T follicular helper cell (primary cell): ENCODE results near the gene SP9.
"Not testable (repeated sequence)": the region's sequence is repeated elsewhere in the genome, so short reads cannot be mapped to it uniquely, and the experiment has no call there.

Source experiments
- DNase-seq: peaks from one replicate; pipeline ENCODE4 v3.0.0-alpha.2; 2020; ENCODE audit warnings: low read depth

The SP9 gene

GRCh38 chr2:174344716-174345461, 10.1 kb downstream of the SP9 start:
- DNase-seq: no peak

GRCh38 chr2:174350018-174350417, 15.3 kb downstream of the SP9 start:
- DNase-seq: no peak

DNA sequence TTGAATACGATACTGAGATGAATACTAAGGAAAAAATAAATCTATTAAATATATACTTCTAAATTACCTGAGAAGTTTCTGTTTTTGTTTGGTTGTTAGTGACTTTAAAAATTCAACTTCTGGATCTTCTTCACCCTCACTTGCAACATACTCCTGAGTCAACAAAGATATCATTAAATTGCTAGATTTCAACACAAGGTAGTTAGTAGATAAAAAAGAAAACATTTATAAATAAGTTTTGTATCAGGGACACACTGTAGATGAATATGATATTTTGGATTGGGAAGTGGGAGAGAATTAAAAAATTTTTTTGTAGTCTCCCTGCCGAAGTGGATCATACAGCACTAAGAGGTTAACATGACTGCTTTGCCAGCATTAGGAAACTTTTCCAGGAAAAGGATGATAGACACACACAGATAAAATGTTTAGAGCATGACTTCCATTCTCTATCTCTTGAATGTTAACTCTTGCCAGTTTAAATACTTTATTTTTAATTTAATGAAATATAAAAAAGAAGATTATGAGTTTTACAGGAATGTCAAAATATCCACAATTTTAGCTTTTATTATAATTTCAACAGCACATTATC, 15.9 kb downstream of the SP9 start:
- DNase-seq: no peak

DNA sequence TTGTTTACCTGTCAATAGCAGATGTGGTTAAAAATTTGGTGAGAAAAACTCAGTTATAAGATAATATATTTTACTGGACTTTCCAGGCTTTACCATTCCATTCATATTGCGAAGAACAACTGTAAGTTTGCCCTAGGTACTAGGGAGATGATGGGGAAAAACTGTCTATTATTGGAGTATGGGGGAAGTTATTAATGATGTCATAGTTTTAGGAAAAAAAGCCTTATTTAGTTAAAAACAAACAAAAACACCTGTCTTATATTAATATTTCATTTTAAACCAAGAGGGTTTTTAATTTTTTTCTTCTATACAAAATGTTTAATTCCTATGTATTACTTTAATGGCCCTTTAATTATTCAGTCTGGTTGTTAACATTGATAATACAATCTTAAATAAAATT, 18.2 kb downstream of the SP9 start:
- DNase-seq: no peak

DNA sequence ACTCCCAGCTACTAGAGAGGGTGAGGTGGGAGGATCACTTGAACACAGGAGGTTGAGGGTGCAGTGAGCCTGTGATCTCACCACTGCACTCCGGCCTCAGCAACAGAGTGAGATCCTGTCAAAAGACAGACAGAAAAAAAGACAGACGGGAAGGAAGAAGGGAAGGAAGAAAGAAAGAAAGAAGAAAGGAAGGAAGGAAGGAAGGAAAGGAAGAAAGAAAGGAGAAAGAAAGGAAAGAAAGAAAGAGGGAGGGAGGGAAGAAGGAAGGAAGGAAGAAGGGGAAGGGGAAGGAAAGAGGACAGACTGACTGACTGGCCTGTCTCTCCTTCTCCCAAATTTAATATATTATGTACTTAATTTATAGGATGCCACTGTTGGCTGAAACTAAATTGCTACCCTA, 21.6 kb downstream of the SP9 start:
- no peak for DNase-seq

GRCh38 chr2:174359663-174360062, 24.9 kb downstream of the SP9 start:
- not testable (repeated sequence) for DNase-seq

DNA sequence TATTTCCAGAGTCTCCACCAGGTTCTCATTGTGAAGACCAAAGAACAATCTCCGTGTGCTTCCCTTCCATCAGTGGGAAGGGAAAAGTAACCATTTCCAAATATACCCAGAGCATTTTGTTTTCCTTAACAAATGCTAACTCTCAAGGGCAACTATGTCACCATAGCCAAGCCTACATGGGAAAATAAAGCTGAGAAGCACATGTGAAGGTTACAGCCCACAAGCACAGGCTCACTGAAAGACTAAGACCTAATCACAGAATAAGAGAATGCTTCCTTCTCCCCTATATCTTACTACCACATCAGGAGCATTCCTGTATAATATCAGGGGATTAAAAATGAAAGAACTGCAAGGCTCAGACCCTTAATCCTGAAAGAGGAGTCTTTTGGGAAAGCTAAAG, 28.2 kb downstream of the SP9 start:
- DNase-seq: no peak

DNA sequence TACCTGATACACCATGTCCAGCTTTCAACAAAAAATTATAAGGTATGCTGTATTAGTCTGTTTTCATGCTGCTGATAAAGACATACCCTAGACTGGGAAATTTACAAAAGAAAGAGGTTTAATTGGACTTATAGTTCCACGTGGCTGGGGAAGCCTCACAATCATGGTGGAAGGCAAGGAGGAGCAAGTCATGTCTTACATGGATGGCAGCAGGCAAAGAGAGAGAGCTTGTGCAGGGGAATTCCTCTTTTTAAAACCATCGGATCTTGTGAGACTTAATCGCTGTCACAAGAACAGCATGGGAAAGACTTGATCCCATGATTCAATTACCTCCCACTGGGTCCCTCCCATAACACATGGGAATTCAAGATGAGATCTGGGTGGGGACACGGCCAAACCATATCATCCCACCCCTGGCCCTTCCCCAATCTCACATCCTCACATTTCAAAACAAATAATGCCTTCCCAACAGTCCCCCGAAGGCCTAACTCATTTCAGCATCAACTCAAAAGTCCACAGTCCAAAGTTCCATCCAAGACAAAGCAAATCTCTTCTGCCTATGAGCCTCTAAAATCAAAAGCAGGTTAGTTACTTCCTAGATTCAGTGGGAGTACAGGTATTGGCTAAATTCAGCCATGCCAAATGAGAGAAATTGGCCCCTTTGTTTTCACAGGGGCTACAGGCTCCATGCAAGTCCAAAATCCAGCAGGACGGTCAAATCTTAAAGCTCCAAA, 28.9 kb downstream of the SP9 start:
- DNase-seq: not testable (repeated sequence)

DNA sequence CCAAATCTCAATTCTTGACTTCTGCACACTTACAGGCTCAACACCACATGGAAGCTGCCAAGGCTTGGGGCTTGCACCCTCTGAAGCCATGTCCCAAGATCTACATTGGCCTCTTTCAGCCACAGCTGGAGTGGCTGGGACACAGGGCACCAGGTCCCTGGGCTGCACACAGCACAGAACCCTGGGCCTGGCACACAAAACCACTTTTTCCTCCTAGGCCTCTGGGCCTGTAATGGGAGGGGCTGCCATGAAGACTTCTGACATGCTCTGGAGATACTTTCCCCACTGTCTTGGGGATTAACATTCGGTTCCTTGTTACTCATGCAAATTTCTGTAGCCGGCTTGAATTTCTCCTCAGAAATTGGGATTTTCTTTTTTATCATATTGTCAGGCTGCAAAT, 29.9 kb downstream of the SP9 start:
- DNase-seq: no peak

GRCh38 chr2:174365571-174365970, 30.8 kb downstream of the SP9 start:
- no peak for DNase-seq

DNA sequence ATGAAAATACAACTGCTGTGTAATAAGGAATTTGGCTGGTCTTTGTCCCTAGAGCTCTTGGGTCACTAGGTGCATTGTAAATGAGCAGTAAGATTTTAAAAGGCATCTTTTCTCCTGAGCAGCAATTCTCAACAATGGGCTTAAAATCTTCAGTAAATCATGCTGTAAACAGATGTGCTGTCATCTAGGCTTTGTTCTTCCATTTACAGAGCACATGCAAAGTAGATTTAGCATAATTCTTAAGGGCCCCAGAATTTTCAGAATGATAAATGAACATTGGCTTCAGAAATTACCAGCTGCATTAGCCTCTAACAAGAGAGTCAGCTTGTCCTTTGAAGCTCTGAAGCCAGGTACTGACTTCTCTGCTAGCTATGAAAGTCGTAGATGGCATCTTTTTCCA, 33.9 kb downstream of the SP9 start:
- no peak for DNase-seq

GRCh38 chr2:174376967-174377366, 42.2 kb downstream of the SP9 start:
- DNase-seq: no peak

GRCh38 chr2:174383796-174384195, 49.0 kb downstream of the SP9 start:
- no peak for DNase-seq

- DNase-seq: no peak
Measured at GRCh38 chr2:174385201-174385600, 50.4 kb downstream of the SP9 start.
